GM12878 (cell line): ENCODE results near the gene CCM2.

ENCODE experiments used
- CTCF ChIP-seq, 3 experiments: IDR thresholded peaks in 2 of 3; conservative IDR thresholded peaks in 1 of 3; 2 replicates each; pipeline ENCODE4 v1.5.1; 2011; ENCODE audit warnings: low read depth in 3 of 3, low read length in 3 of 3, mild to moderate bottlenecking in 3 of 3, control low read depth in 2 of 3, moderate library complexity in 2 of 3, inconsistent platforms in 1 of 3, mixed read lengths in 1 of 3; ENCODE audit not compliant: control insufficient read depth in 2 of 3, insufficient read depth in 1 of 3; ENCODE audit errors: extremely low read depth in 1 of 3
- EZH2 ChIP-seq: IDR thresholded peaks from 2 replicates; pipeline ENCODE4 v1.6.1; 2012; ENCODE audit warnings: low read depth, mild to moderate bottlenecking, control low read depth, inconsistent platforms, low read length, borderline replicate concordance; ENCODE audit not compliant: control insufficient read depth
- FOXM1 ChIP-seq: IDR thresholded peaks from 2 replicates; pipeline ENCODE4 v1.6.1; 2012; ENCODE audit warnings: low read depth, mild to moderate bottlenecking, inconsistent platforms, low read length, moderate library complexity
- GABPA ChIP-seq: IDR thresholded peaks from 2 replicates; pipeline ENCODE4 v1.6.1; 2014; ENCODE audit warnings: antibody characterized with exemption, low read depth, mild to moderate bottlenecking, inconsistent platforms
- HDAC6 ChIP-seq: fragments of 200-600 bp; sonication (generic); IDR thresholded peaks from one replicate; pipeline ENCODE4 v1.8.0; 2017; ENCODE audit warnings: antibody characterized with exemption; ENCODE audit not compliant: unreplicated experiment
- MYC ChIP-seq: IDR thresholded peaks from 2 replicates; pipeline ENCODE4 v1.6.1; 2011; ENCODE audit warnings: mild to moderate bottlenecking, low read length, moderate library complexity, inconsistent platforms; ENCODE audit not compliant: insufficient read depth, insufficient replicate concordance, insufficient read length, severe bottlenecking
- NFIC ChIP-seq: IDR thresholded peaks from 2 replicates; pipeline ENCODE4 v1.6.1; 2012; ENCODE audit warnings: low read depth, mild to moderate bottlenecking, inconsistent platforms, low read length, moderate library complexity
- POLR2AphosphoS5 ChIP-seq: IDR thresholded peaks from 2 replicates; pipeline ENCODE4 v1.6.1; 2011; ENCODE audit warnings: mild to moderate bottlenecking, low read length, inconsistent platforms
- RAD21 ChIP-seq: IDR thresholded peaks from 2 replicates; pipeline ENCODE4 v1.6.1; 2011; ENCODE audit warnings: mild to moderate bottlenecking, low read depth, low read length, moderate library complexity; ENCODE audit not compliant: insufficient read depth
- STAT1 ChIP-seq: fragments of 450-650 bp; conservative IDR thresholded peaks from 2 replicates; pipeline ENCODE4 v1.6.1; 2014; ENCODE audit warnings: antibody characterized with exemption, mild to moderate bottlenecking
- SUZ12 ChIP-seq: fragments of 200-600 bp; sonication (generic); IDR thresholded peaks from one replicate; pipeline ENCODE4 v1.6.1; 2018; ENCODE audit warnings: antibody characterized with exemption, mild to moderate bottlenecking; ENCODE audit not compliant: unreplicated experiment
- USF2 ChIP-seq: IDR thresholded peaks from 2 replicates; pipeline ENCODE4 v1.6.1; 2011; ENCODE audit warnings: low read depth, low read length, improper control_type of control experiment, borderline replicate concordance
- YY1 ChIP-seq: IDR thresholded peaks from 2 replicates; pipeline ENCODE4 v1.6.1; 2011; ENCODE audit warnings: low read depth, mild to moderate bottlenecking, low read length

GRCh38 chr7:44983742-44984477 lies 16.1 kb upstream of the CCM2 start:
- no peak for TF ChIP-seq NFIC
- TF ChIP-seq RAD21 = no peak
- no peak for TF ChIP-seq FOXM1
- no peak; the same call in 1 of the 2 replicates for TF ChIP-seq POLR2AphosphoS5
- no peak for TF ChIP-seq SUZ12
- no peak for TF ChIP-seq CTCF (IDR thresholded peaks at IDR 0.05 in 2 of 3, conservative IDR thresholded peaks at IDR 0.05 in 1 of 3; ENCODE audit: control insufficient read depth in 2 of 3, extremely low read depth in 1 of 3, insufficient read depth in 1 of 3, low read depth in 3 of 3, low read length in 3 of 3)
- no peak for TF ChIP-seq USF2
- TF ChIP-seq GABPA = no peak
- TF ChIP-seq EZH2 = no peak
- no peak for TF ChIP-seq STAT1
- TF ChIP-seq HDAC6 = no peak
- no peak for TF ChIP-seq YY1
- TF ChIP-seq MYC = no peak
